Testis (tissue), 3 donors: ENCODE results near the gene NDNF. TPM values are rescaled to one million over a fixed set of nuclear protein-coding genes. Genes with fewer than 3 reads are reported as not detected.

ENCODE experiments used
- DNase-seq: peaks from one replicate; pipeline ENCODE4 v3.0.0-alpha.2; 2019
- H3K27ac ChIP-seq, 2 donors: fragments of 200-600 bp; sonication (generic); one replicate each; pipeline ENCODE4 v1.5.1; 2019
- H3K27me3 ChIP-seq: fragments of 200-600 bp; sonication (generic); one replicate; pipeline ENCODE4 v1.5.1; 2019
- H3K36me3 ChIP-seq: fragments of 200-600 bp; sonication (generic); one replicate; pipeline ENCODE4 v1.5.1; 2017; ENCODE audit warnings: low read depth; ENCODE audit errors: missing control alignments
- H3K4me1 ChIP-seq: fragments of 200-600 bp; sonication (generic); one replicate; pipeline ENCODE4 v1.5.1; 2019
- H3K4me3 ChIP-seq, 2 donors: fragments of 200-600 bp; sonication (generic); one replicate each; pipeline ENCODE4 v1.5.1; 2017 to 2019
- H3K9me3 ChIP-seq: fragments of 200-600 bp; sonication (generic); one replicate; pipeline ENCODE4 v1.5.1; 2017
- POLR2A ChIP-seq: fragments of 450-650 bp; IDR thresholded peaks from one replicate; pipeline ENCODE4 v1.6.1; 2017; ENCODE audit warnings: antibody characterized with exemption, mild to moderate bottlenecking, moderate library complexity
- WGBS, 2 donors: methylation state at CpG; one replicate each; pipeline ENCODE4 v1.1.5; 2018; 5-methylcytosine and 5-hydroxymethylcytosine counted together
- intact Hi-C: fragments of 100-400 bp; cut with DNase I; formaldehyde crosslinking; loops from one replicate; pipeline ENCODE4 v1.15.1; 2023; ENCODE audit warnings: low total_unique reads
- polyA plus RNA-seq: library from polyadenylated mRNA; stranded (reverse); fragments of 350-450 nt; fragmentation: Illumina TruSeq; extraction: RNeasy Lipid Tissue Mini Kit (QIAGEN cat#74804); gene quantifications from one replicate; pipeline ENCODE4 v1.2.3, GENCODE V29; 2014; ENCODE audit warnings: low read depth, low replicate concordance; ENCODE audit not compliant: insufficient read depth
- total RNA-seq, 2 donors: library from RNA; depleted of rRNA; stranded (reverse); fragments of >200 nt; gene quantifications; one replicate each; pipeline ENCODE4 v1.2.3, GENCODE V29; 2016
- TF ChIP-seq, protein P1 (sequence below), 3 experiments: fragments of 450-650 bp in 2 of 3; fragments of 200-600 bp in 1 of 3; sonication (generic) in 1 of 3; IDR thresholded peaks; one replicate each; pipeline ENCODE4 v1.5.1; 2016 to 2019; ENCODE audit warnings: antibody characterized with exemption in 3 of 3, mild to moderate bottlenecking in 2 of 3, moderate library complexity in 1 of 3

Gene NDNF
- total and polyA plus RNA-seq, 3 donors from 2014 or later = 3.3 to 20.7 (median 7.6) TPM

DNA sequence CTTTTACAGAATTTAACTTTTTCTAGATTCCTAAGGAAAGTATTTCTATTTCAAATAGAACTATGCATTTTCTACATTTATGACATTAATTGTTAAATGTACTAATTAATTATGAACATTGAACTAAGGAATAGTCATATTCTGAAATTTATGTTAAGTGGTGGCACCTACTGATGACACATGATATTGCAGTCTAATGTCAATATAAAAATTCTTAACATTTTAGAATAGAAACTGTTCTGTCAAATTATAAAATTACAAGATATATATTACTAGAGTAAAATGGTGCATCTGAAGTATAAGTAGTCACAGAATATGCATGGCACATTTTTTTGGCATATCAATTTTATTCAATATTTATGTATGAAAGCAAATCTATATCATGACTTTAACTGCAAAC, 40.2 kb upstream of the NDNF start:
- H3K4me3 ChIP-seq = no peak overlapping the region
- H3K4me1 ChIP-seq = no peaks in the 10 kb centered on the region
- H3K27me3 ChIP-seq = no peaks in the 10 kb centered on the region
- intact Hi-C loops = no loop called here
- H3K36me3 ChIP-seq = no peaks in the 10 kb centered on the region
- no peak overlapping the region for H3K27ac ChIP-seq
- H3K9me3 ChIP-seq = no peaks in the 10 kb centered on the region
- DNase-seq = no peak
- TF ChIP-seq, protein P1, sequence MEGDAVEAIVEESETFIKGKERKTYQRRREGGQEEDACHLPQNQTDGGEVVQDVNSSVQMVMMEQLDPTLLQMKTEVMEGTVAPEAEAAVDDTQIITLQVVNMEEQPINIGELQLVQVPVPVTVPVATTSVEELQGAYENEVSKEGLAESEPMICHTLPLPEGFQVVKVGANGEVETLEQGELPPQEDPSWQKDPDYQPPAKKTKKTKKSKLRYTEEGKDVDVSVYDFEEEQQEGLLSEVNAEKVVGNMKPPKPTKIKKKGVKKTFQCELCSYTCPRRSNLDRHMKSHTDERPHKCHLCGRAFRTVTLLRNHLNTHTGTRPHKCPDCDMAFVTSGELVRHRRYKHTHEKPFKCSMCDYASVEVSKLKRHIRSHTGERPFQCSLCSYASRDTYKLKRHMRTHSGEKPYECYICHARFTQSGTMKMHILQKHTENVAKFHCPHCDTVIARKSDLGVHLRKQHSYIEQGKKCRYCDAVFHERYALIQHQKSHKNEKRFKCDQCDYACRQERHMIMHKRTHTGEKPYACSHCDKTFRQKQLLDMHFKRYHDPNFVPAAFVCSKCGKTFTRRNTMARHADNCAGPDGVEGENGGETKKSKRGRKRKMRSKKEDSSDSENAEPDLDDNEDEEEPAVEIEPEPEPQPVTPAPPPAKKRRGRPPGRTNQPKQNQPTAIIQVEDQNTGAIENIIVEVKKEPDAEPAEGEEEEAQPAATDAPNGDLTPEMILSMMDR (IDR thresholded peaks at IDR 0.05) = peak in 2 of 3 experiments; percentile 7 to 53
- TF ChIP-seq POLR2A = no peak

DNA sequence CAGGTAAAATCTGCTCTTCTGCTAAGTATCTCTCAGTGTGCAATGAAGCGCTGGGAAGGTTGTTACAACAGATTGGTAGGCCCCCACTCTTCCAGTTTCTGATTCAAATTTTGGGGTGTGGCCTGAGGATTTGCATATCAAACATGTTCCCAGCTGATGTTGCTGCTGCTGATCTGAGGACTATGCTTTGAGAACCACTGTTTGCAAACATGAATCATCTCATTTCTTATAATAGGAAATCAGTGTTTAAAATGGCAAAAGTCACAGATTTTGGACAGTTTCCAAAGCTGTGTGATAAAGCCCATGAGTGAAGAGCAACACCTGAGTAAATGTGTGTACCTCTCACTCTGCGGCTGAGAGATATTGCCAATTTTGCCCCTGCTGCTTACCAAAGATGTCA, 36.2 kb upstream of the NDNF start:
- H3K36me3 ChIP-seq = no peaks in the 10 kb centered on the region
- no peaks in the 10 kb centered on the region for H3K4me1 ChIP-seq
- no peaks in the 10 kb centered on the region for H3K27me3 ChIP-seq
- WGBS, 2 donors = 86 to 94% methylated on average over 2 of the region's 2 CpGs
- no peak overlapping the region for H3K4me3 ChIP-seq
- DNase-seq = no peak
- no peaks in the 10 kb centered on the region for H3K9me3 ChIP-seq
- no peak overlapping the region for H3K27ac ChIP-seq
- TF ChIP-seq POLR2A = no peak
- TF ChIP-seq, protein P1 (IDR thresholded peaks at IDR 0.05) = no peak
- intact Hi-C loops = no loop called here

DNA sequence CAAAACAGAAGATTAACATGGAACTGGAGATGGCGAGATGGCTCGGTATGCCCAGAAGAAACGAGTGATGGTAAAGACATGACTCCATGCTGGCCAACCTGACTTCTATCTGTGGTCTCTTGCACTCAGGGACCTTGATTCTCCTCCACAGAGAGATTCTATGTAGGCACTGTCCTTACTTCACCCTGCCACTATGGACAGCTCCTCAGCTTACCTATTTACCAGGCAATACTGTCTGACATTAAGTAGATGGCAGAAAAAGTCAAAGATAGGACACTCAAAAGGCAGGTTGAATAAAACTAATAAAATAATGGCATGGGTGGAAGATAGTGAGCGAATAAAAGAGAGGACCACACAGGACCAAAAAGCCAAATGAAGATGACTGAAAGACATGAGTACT, 35.2 kb upstream of the NDNF start:
- whole genome bisulfite sequencing, 2 donors = 92 to 94% methylated on average over 4 of the region's 4 CpGs
- DNase-seq = no peak
- TF ChIP-seq POLR2A = no peak
- TF ChIP-seq, protein P1 (IDR thresholded peaks at IDR 0.05) = no peak
- Histone ChIP-seq H3K4me3 (no peak overlapping the region), H3K4me1 (no peaks in the 10 kb centered on the region), H3K27ac (no peak overlapping the region), H3K36me3 (no peaks in the 10 kb centered on the region), H3K27me3 (no peaks in the 10 kb centered on the region), H3K9me3 (no peaks in the 10 kb centered on the region)
- intact Hi-C loops = no loop called here

DNA sequence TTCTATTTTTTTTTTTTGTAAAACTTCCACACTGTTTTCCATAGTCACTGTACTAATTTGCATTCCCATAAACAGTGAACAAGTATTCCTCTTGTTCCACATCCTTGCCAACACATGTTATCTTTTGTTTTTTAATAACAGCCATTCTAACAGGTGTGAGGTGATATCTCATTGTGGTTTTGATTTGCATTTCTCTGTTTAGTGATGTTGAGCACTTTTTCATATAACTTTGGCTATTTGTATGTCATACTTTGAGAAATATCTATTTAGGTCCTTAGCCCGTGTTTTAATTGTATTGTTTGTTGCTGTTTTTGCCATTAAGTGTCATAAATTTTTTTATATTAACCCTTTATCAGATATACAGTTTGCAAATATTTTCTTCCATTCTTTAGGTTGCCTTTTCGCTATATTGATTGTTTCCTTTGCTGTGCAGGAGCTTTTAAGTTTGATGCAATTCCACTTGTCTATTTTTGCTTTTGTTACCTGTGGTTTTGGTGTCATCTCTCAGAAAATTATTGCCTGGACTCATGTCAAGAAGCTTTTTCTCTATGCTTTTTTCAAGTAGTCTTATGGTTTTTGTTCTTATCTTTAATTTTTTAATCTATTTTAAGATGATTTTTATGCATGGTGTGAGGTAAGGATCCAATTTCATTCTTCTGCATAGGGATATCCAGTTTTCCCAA, 27.9 kb upstream of the NDNF start:
- no peaks in the 10 kb centered on the region for H3K4me1 ChIP-seq
- no peak overlapping the region for H3K27ac ChIP-seq
- DNase-seq = no peak
- H3K4me3 ChIP-seq = no peak overlapping the region
- 81 to 87% methylated on average over 2 of the region's 2 CpGs for WGBS, 2 donors
- no peaks in the 10 kb centered on the region for H3K27me3 ChIP-seq
- intact Hi-C loops = no loop called here
- no peaks in the 10 kb centered on the region for H3K36me3 ChIP-seq
- H3K9me3 ChIP-seq = no peaks in the 10 kb centered on the region
- TF ChIP-seq POLR2A = no peak
- TF ChIP-seq, protein P1 (IDR thresholded peaks at IDR 0.05) = no peak

DNA sequence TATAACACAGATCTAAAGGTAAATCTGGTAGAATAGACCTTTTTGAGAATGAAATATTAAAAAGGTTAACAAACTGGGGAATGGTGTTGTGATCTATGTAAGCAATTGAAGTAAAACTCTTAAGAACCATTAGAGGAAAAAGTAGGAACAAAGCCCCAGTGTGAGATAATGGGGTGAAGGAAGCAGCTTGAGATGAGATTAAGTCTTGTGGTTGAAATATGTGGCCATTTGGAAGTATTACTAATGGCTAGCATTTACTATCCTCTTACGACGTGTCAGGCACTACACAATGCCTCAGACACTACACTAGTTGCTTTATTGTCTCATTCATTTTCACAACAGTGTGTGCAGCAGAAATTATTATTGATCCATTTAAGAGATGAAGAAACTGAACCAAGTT, 25.9 kb upstream of the NDNF start:
- Histone ChIP-seq H3K9me3 (no peaks in the 10 kb centered on the region), H3K4me3 (no peak overlapping the region), H3K27me3 (no peaks in the 10 kb centered on the region), H3K4me1 (no peaks in the 10 kb centered on the region), H3K27ac (no peak overlapping the region), H3K36me3 (no peaks in the 10 kb centered on the region)
- DNase-seq = no peak
- TF ChIP-seq POLR2A = no peak
- TF ChIP-seq, protein P1 (IDR thresholded peaks at IDR 0.05) = no peak
- intact Hi-C loops = loop anchor here (10.0 kb wide), 1 partner anchor 943 kb away; no protein-coding TSS in a partner anchor
- WGBS, 2 donors = 70 to 71% methylated on average over 2 of the region's 2 CpGs
